Measurements from ENCODE around the gene SGMS1.
A peak's percentile ranks its signal among the peaks of the same experiment; 100 is the strongest.

Gene SGMS1

GRCh38 chr10:50536617-50537240 lies 87.0 kb downstream of the SGMS1 start:
- no peak for DNase-seq (ENCODE audit: low read depth)

GRCh38 chr10:50534748-50535376 lies 88.9 kb downstream of the SGMS1 start:
- peak; percentile 67 for DNase-seq (ENCODE audit: low read depth)

GRCh38 chr10:50533296-50533695 lies 90.5 kb downstream of the SGMS1 start:
- DNase-seq (ENCODE audit: low read depth): no peak

- DNase-seq (ENCODE audit: low read depth): no peak
These were observed 92.2 kb downstream of the SGMS1 start for GRCh38 chr10:50531388-50532077.

GRCh38 chr10:50529660-50530059 lies 94.1 kb downstream of the SGMS1 start:
- no peak for DNase-seq (ENCODE audit: low read depth)

- no peak for DNase-seq (ENCODE audit: low read depth)
These were observed 95.5 kb downstream of the SGMS1 start for GRCh38 chr10:50528206-50528605.

GRCh38 chr10:50527442-50528043 lies 96.2 kb downstream of the SGMS1 start:
- DNase-seq (ENCODE audit: low read depth): no peak

- no peak for DNase-seq (ENCODE audit: low read depth)
These were observed 97.6 kb downstream of the SGMS1 start for GRCh38 chr10:50526185-50526584.

GRCh38 chr10:50523357-50523756 lies 100.4 kb downstream of the SGMS1 start:
- DNase-seq (ENCODE audit: low read depth): no peak

GRCh38 chr10:50522908-50523307 lies 100.8 kb downstream of the SGMS1 start:
- DNase-seq (ENCODE audit: low read depth): no peak

GRCh38 chr10:50520115-50520514 lies 103.6 kb downstream of the SGMS1 start:
- DNase-seq (ENCODE audit: low read depth): no peak

GRCh38 chr10:50517626-50518025 lies 106.1 kb downstream of the SGMS1 start:
- peak; percentile 42 for DNase-seq (ENCODE audit: low read depth)

- no peak for DNase-seq (ENCODE audit: low read depth)
These were observed 107.6 kb downstream of the SGMS1 start for GRCh38 chr10:50516171-50516570.

GRCh38 chr10:50515420-50515819 lies 108.3 kb downstream of the SGMS1 start:
- no peak for DNase-seq (ENCODE audit: low read depth)

GRCh38 chr10:50514995-50515394 lies 108.8 kb downstream of the SGMS1 start:
- DNase-seq (ENCODE audit: low read depth): no peak

- DNase-seq (ENCODE audit: low read depth): no peak
These were observed 109.8 kb downstream of the SGMS1 start for GRCh38 chr10:50513956-50514355.

- DNase-seq (ENCODE audit: low read depth): no peak
These were observed 110.9 kb downstream of the SGMS1 start for GRCh38 chr10:50512743-50513416.

- no peak for DNase-seq (ENCODE audit: low read depth)
These were observed 111.6 kb downstream of the SGMS1 start for GRCh38 chr10:50512214-50512595.

- no peak for DNase-seq (ENCODE audit: low read depth)
These were observed 112.1 kb downstream of the SGMS1 start for GRCh38 chr10:50511492-50512213.

- DNase-seq (ENCODE audit: low read depth): no peak
These were observed 113.0 kb downstream of the SGMS1 start for GRCh38 chr10:50510517-50511473.
